Activated T-helper 1 cell treated with anti-CD3 and anti-CD28 coated beads, Interleukin-12 subunit alpha, Interleukin-12 subunit beta, Interleukin-2, Interleukin-4 antibody, amounts not matched to agents 30 ng/mL and 10 ng/mL and 1 ng/mL, durations not matched to agents 14 hours and 24 hours and 36 hours (primary cell): ENCODE data around the gene CSE1L. TPM values are rescaled to one million over a fixed set of nuclear protein-coding genes. Genes with fewer than 3 reads are reported as not detected.
"Not testable (repeated sequence)": the region's sequence is repeated elsewhere in the genome, so short reads cannot be mapped to it uniquely, and the experiment has no call there.

Experiments
- DNase-seq: peaks from one replicate; pipeline ENCODE4 v3.0.0; 2021; ENCODE audit warnings: low spot score
- H3K27ac Mint-ChIP-seq: one replicate; pipeline ENCODE4 v1.8.0; 2021; ENCODE audit warnings: mild to moderate bottlenecking, mixed read lengths
- H3K27me3 Mint-ChIP-seq: one replicate; pipeline ENCODE4 v1.8.0; 2022; ENCODE audit warnings: mild to moderate bottlenecking, moderate library complexity, mixed read lengths; ENCODE audit not compliant: insufficient read depth
- H3K36me3 Mint-ChIP-seq: one replicate; pipeline ENCODE4 v1.8.0; 2021; ENCODE audit warnings: low read depth, mixed read lengths
- H3K4me1 Mint-ChIP-seq: one replicate; pipeline ENCODE4 v1.8.0; 2021; ENCODE audit warnings: low read depth, mixed read lengths
- H3K4me3 Mint-ChIP-seq: one replicate; pipeline ENCODE4 v1.8.0; 2021; ENCODE audit warnings: mild to moderate bottlenecking, moderate library complexity, mixed read lengths
- H3K9me3 Mint-ChIP-seq: one replicate; pipeline ENCODE4 v1.8.0; 2021; ENCODE audit warnings: mixed read lengths
- intact Hi-C: fragments of 100-400 bp; cut with micrococcal nuclease; formaldehyde crosslinking; loops from one replicate; pipeline ENCODE4 v1.15.1; 2024
- total RNA-seq: library from RNA; stranded (reverse); gene quantifications from 2 replicates; pipeline ENCODE4 v1.2.3, GENCODE V29; 2022

Gene CSE1L
- total RNA-seq, 1 donor from 2014 or later, result 112 TPM

DNA sequence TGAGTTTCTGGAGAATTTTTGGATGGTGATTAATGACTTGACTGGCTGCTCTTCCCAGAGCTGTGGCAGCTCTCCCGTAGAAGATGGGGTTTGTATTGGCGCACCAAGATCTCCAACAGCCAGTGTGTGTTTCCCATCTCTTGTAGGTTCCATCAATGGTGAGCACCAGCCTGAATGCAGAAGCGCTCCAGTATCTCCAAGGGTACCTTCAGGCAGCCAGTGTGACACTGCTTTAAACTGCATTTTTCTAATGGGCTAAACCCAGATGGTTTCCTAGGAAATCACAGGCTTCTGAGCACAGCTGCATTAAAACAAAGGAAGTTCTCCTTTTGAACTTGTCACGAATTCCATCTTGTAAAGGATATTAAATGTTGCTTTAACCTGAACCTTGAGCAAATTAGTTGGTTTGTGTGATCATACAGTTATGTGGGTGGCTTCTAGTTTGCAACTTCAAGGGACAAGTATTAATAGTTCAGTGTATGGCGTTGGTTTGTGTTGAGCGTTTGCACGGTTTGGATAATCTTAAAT, 50.2 kb downstream of the CSE1L start:
- peaks cover 13% of the 10 kb centered on the region for H3K4me1 Mint-ChIP-seq
- H3K4me3 Mint-ChIP-seq, result no peak overlapping the region
- DNase-seq, result no peak
- intact Hi-C loops, result no loop called here
- H3K27me3 Mint-ChIP-seq, result no peaks in the 10 kb centered on the region
- no peaks in the 10 kb centered on the region for H3K9me3 Mint-ChIP-seq
- no peak overlapping the region for H3K27ac Mint-ChIP-seq
- peaks cover 46% of the 10 kb centered on the region for H3K36me3 Mint-ChIP-seq

DNA sequence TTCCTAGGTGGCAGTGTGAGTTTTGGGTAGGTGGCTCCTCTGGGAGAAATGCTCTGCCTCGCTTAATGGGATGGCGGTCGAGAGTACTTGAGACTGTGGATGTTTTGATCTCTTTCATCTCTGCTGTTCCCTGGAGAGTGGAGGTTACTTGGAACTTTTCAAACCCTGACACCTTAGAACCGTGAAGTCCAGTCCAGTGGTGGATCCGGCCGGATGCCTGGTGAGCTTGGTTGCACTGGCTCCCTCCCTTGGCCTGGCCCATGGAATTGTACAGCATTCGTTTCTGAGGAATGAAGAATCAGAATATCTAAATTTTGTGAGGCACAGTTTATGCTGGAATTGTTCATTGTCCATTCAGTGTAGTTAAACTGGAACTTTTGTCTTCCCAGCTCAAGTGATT, 51.0 kb downstream of the CSE1L start:
- H3K4me1 Mint-ChIP-seq, result peaks cover 16% of the 10 kb centered on the region
- no peak overlapping the region for H3K4me3 Mint-ChIP-seq
- no peaks in the 10 kb centered on the region for H3K9me3 Mint-ChIP-seq
- no peak overlapping the region for H3K27ac Mint-ChIP-seq
- H3K27me3 Mint-ChIP-seq, result no peaks in the 10 kb centered on the region
- DNase-seq, result no peak
- peaks cover 50% of the 10 kb centered on the region for H3K36me3 Mint-ChIP-seq
- intact Hi-C loops, result no loop called here

DNA sequence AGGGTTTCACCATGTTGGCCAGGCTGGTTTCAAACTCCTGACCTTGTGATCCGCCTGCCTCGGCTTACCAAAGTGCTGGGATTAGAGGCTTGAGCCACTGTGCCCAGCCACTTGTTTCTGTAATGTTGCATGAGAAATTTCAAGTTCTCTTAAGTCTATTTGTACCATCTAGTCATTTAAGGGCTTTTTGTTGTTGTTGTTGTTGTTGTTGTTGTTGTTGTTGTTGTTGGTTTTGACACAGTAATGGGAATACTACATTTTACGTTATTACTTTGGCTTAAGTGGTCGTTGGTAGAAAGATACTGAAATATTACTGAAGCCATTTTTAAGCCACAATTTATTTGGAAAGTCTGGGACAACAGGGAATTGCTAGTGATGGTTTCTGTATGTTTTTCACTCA, 52.0 kb downstream of the CSE1L start:
- H3K27me3 Mint-ChIP-seq, result no peaks in the 10 kb centered on the region
- no peaks in the 10 kb centered on the region for H3K9me3 Mint-ChIP-seq
- peaks cover 52% of the 10 kb centered on the region for H3K36me3 Mint-ChIP-seq
- DNase-seq, result no peak
- peaks cover 18% of the 10 kb centered on the region for H3K4me1 Mint-ChIP-seq
- no peak overlapping the region for H3K4me3 Mint-ChIP-seq
- H3K27ac Mint-ChIP-seq, result no peak overlapping the region
- intact Hi-C loops, result no loop called here

DNA sequence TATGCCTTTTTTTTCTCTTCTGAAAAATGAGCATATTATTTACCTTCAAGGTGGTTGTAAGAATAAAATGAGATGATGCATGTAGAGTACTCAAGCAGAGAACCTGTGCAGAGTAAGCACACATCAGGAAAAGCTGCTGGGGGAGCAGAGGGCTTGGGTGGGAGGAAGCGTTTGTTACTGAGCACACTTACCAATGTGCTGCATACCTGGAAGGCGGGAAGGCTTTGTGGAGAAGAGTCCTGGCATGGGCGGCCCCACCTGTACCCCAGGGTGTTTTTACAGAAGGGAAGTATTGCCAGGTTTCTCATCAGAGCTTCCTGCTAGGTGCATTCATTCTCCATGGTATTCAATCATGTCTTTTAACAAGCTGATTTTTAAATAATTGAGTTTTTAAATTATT, 52.9 kb downstream of the CSE1L start:
- Mint-ChIP-seq H3K36me3 (peaks cover 58% of the 10 kb centered on the region), H3K4me3 (no peak overlapping the region), H3K27ac (no peak overlapping the region), H3K9me3 (no peaks in the 10 kb centered on the region), H3K27me3 (no peaks in the 10 kb centered on the region), H3K4me1 (peaks cover 22% of the 10 kb centered on the region)
- intact Hi-C loops, result no loop called here
- DNase-seq, result no peak

DNA sequence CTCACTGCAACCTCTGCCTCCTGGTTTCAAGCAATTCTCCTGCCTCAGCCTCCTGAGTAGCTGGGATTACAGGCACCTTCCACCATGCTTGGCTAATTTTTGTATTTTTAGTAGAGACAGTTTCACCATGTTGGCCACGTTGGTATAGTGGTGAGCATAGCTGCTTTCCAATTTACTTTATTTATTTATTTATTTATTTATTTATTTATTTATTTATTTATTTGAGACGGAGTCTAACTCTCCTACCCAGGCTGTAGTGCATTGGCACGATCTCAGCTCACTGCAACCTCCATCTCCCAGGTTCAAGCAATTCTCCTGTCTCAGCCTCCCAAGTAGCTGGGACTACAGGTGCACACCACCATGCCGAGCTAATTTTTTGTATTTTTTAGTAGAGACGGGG, 54.2 kb downstream of the CSE1L start:
- H3K27me3 Mint-ChIP-seq, H3K4me3 Mint-ChIP-seq, H3K27ac Mint-ChIP-seq, H3K9me3 Mint-ChIP-seq, DNase-seq, intact Hi-C loops: not testable (repeated sequence)
- H3K36me3 Mint-ChIP-seq, result peaks cover 54% of the 10 kb centered on the region
- peaks cover 22% of the 10 kb centered on the region for H3K4me1 Mint-ChIP-seq

DNA sequence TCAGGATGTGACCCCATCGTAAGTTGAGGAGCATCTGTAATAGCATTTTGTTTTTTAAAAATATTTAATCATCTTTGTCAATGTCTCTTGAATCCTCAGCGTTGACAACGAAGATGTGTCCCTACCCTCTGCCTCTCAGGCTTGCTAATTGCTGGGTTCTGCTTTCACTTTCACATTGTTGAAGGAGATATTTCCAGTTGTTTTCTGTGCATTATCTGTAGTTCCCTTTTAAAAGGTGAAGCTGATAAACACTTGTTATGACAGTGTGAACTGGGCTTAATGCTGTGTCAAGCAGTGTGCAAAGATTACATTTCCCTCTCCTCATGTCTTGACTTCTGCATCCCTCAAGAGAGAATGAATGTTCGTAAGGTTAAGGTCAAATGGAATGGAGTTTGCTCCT, 54.9 kb downstream of the CSE1L start:
- intact Hi-C loops, result no loop called here
- peak overlapping the region; percentile 62 for H3K27ac Mint-ChIP-seq
- H3K36me3 Mint-ChIP-seq, result peaks cover 52% of the 10 kb centered on the region
- peak overlapping the region; percentile 11 for H3K4me3 Mint-ChIP-seq
- no peak for DNase-seq
- no peaks in the 10 kb centered on the region for H3K27me3 Mint-ChIP-seq
- H3K9me3 Mint-ChIP-seq, result no peaks in the 10 kb centered on the region
- H3K4me1 Mint-ChIP-seq, result peaks cover 22% of the 10 kb centered on the region

DNA sequence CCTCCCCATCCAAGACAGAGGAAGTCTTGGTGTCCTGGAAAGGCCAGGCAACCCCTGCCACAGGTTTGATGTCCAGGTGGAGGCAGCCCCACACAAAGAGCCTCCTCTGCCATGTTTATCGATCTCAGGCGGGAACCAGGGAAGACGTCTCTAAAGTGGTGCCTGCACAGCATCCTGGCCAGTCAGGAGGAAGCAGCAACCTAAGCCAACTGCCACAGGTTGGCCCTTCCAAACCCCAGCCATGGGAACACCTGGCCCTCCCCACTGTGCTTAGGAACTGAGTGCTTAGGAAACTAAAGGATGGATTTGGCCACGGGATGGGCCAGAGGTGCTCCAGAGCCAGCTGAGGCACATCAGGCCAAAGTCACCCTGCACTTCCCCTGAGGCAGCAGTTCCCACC, 56.9 kb downstream of the CSE1L start:
- no peak overlapping the region for H3K27ac Mint-ChIP-seq
- no peak overlapping the region for H3K4me3 Mint-ChIP-seq
- peaks cover 40% of the 10 kb centered on the region for H3K36me3 Mint-ChIP-seq
- H3K4me1 Mint-ChIP-seq, result peaks cover 22% of the 10 kb centered on the region
- H3K9me3 Mint-ChIP-seq, result no peaks in the 10 kb centered on the region
- no peak for DNase-seq
- intact Hi-C loops, result no loop called here
- no peaks in the 10 kb centered on the region for H3K27me3 Mint-ChIP-seq

DNA sequence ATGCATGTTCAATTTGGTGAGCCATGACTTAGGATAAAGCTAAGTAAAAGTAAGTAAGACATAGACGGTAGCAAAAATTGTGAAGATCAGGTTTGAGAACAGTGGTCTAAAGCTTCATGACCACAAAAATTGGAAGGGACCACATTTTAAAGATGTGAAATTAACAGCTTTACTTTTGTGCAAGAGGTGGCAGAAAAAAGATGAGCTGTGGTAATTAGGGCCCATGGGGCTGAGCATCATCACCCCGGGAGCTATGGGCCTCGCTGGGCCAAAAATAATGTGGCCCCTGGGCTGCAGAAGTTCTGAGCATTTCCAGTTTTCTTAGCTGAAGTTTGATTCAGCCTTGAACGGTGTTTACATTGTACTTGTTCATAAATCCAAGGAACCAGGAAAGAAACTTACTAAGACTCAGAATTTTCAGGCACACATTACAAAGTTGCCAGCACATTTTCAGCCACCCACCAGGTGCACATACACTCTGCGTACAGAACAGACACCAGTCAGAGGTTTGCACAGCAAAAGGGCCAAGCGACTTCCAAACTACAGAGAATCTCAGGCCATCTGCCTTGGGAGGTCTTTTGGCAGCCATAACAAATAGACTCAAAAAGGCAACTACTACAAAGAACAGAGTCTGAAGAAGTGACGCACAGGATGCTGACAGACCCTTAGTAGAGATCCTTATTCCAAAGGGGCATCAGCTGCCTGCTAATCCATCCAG, 57.7 kb downstream of the CSE1L start:
- peaks cover 20% of the 10 kb centered on the region for H3K4me1 Mint-ChIP-seq
- no peak overlapping the region for H3K4me3 Mint-ChIP-seq
- H3K9me3 Mint-ChIP-seq, result no peaks in the 10 kb centered on the region
- H3K27me3 Mint-ChIP-seq, result no peaks in the 10 kb centered on the region
- no peak for DNase-seq
- peaks cover 40% of the 10 kb centered on the region for H3K36me3 Mint-ChIP-seq
- intact Hi-C loops, result loop anchor here (1.0 kb wide), 1 partner anchor 39 kb away; no protein-coding TSS in a partner anchor
- no peak overlapping the region for H3K27ac Mint-ChIP-seq

DNA sequence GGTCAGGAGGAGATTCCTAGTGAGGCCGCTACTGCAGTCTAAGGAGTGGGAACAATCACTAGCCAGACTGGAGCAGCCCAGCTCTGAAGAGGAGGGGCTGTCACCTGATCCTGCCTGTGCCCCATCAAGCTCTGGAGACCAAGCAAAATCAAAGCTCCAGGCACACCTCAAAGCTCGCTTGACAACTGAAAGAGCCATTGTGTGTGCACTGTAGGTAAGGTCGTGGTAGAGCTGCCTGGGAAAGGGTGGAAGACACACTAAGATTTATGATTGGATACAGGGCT, 58.2 kb downstream of the CSE1L start:
- no peaks in the 10 kb centered on the region for H3K27me3 Mint-ChIP-seq
- no peak for DNase-seq
- peaks cover 39% of the 10 kb centered on the region for H3K36me3 Mint-ChIP-seq
- H3K4me3 Mint-ChIP-seq, result no peak overlapping the region
- intact Hi-C loops, result loop anchor here (1.0 kb wide), 1 partner anchor 39 kb away; no protein-coding TSS in a partner anchor
- no peaks in the 10 kb centered on the region for H3K9me3 Mint-ChIP-seq
- peaks cover 17% of the 10 kb centered on the region for H3K4me1 Mint-ChIP-seq
- no peak overlapping the region for H3K27ac Mint-ChIP-seq

DNA sequence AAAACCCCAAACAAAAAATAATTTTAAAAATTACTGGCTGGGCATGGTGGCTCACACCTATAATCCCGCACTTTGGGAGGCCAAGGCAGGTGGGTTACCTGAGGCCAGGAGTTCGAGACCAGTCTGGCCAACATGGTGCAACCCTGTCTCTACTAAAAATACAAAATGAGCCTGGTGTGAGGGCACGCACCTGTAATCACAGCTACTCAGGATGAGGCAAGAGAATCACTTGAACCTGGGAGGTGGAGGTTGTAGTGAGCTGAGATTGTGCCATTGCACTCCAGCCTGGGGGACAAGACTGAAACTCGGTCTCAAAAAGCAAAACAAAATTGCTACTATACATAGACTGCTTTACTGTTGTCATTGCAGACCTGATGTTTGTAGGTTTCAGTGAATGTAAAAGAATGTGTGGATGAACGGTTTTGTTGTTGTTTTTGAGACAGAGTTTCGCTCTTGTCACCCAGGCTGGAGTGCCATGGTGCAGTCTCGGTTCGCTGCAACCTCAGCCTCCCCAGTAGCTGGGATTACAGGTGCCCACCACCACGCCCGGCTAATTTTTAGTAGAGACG, 59.0 kb downstream of the CSE1L start:
- not testable (repeated sequence) for H3K9me3 Mint-ChIP-seq, H3K27me3 Mint-ChIP-seq, H3K4me3 Mint-ChIP-seq, H3K27ac Mint-ChIP-seq, DNase-seq
- Mint-ChIP-seq H3K4me1 (peaks cover 17% of the 10 kb centered on the region), H3K36me3 (peaks cover 41% of the 10 kb centered on the region)
- intact Hi-C loops, result loop anchor here (1.0 kb wide), 1 partner anchor 40 kb away; no protein-coding TSS in a partner anchor

DNA sequence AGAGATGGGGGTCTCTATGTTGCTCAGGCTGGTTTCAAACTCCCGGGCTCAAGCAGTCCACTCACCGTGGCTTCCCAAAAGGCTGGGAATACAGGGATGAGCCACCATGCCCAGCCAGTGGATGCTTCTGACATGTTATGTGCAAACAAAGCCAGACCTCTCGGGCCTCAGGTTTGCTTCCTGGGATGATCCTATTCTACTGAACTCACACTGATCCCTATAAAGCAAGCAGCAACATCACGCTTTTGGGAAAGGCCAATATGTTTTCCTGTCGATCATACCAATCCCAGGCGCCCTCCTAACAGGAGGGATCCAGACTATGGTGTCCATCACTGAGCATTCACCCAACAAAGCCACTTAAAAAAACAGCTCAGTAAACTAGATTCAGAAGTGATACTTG, 60.2 kb downstream of the CSE1L start:
- H3K4me3 Mint-ChIP-seq, result no peak overlapping the region
- no peaks in the 10 kb centered on the region for H3K27me3 Mint-ChIP-seq
- H3K4me1 Mint-ChIP-seq, result peaks cover 8% of the 10 kb centered on the region
- no peak for DNase-seq
- intact Hi-C loops, result no loop called here
- peaks cover 41% of the 10 kb centered on the region for H3K36me3 Mint-ChIP-seq
- H3K27ac Mint-ChIP-seq, result no peak overlapping the region
- H3K9me3 Mint-ChIP-seq, result no peaks in the 10 kb centered on the region

DNA sequence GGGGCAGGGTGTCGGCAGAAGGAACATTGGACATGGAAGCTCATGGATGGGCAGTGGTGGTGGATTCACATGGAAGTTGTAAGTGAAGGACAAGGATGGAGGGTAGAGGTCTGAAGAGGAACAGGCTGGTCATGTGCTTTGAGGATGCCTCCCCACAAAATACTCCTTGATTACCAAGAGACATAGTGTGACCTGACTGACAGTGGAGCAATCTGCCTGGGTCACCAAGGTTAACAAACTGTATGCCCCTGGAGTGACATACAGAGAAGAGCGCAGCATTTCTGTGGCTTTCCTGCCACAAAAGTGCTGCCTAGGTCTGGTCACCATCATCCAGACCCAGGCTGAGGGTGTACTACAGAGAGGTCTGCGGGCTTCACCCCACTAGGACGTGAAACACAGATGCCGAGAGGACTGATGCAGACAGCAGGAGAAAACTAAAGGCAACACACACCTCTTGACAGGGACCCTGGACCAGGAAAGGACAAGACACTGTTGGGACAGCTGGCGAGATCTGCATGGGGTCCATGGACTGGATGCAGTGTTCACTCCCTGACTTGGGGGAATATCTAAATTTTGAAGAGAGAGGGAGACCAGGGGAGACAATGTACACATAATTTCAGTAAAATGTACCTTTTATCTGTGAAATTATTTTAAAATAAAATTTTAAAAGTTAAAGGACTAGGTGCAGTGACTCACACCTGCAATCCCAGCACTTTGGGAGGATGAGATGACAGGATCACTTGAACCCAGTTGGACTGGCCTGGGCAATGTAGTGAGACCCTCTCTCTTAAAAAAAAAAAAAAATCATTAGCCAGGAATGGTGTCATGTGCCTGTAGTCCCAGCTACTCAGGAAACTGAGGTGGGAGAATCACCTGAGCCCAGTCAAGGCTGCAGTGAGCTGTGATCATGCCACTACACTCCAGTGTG, 64.9 kb downstream of the CSE1L start:
- Mint-ChIP-seq H3K4me3 (no peak overlapping the region), H3K9me3 (no peaks in the 10 kb centered on the region), H3K36me3 (peaks cover 37% of the 10 kb centered on the region), H3K4me1 (no peaks in the 10 kb centered on the region), H3K27me3 (no peaks in the 10 kb centered on the region), H3K27ac (no peak overlapping the region)
- no peak for DNase-seq
- intact Hi-C loops, result no loop called here
